Measurements from ENCODE around the gene GSKIP.
"Not testable (repeated sequence)": the region's sequence is repeated elsewhere in the genome, so short reads cannot be mapped to it uniquely, and the experiment has no call there.

The GSKIP gene

GRCh38 chr14:96362965-96363750, at the start of gene GSKIP, which contains the start of gene ATG2B:
TSS of gene GSKIP (plus strand) at chr14:96363526. CDS start at chr14:96382248, 18,722 bp downstream.
TSS of gene ATG2B (minus strand) at chr14:96363341. CDS start at chr14:96362976, 365 bp downstream.
- peak; percentile 98 for DNase-seq (ENCODE audit: low read depth)

GRCh38 chr14:96316087-96316486, 47.2 kb upstream of the GSKIP start:
- DNase-seq (ENCODE audit: low read depth): no peak

- no peak for DNase-seq (ENCODE audit: low read depth)
Observed at GRCh38 chr14:96318836-96319235, 44.5 kb upstream of the GSKIP start.

- DNase-seq (ENCODE audit: low read depth): no peak
Observed at GRCh38 chr14:96320605-96321004, 42.7 kb upstream of the GSKIP start.

- no peak for DNase-seq (ENCODE audit: low read depth)
Observed at GRCh38 chr14:96324219-96324618, 39.1 kb upstream of the GSKIP start.

GRCh38 chr14:96338551-96338950, 24.8 kb upstream of the GSKIP start:
- no peak for DNase-seq (ENCODE audit: low read depth)

GRCh38 chr14:96341323-96341722, 22.0 kb upstream of the GSKIP start:
- no peak for DNase-seq (ENCODE audit: low read depth)

- no peak for DNase-seq (ENCODE audit: low read depth)
Observed at GRCh38 chr14:96345669-96346068, 17.7 kb upstream of the GSKIP start.

GRCh38 chr14:96347957-96348356, 15.4 kb upstream of the GSKIP start:
- not testable (repeated sequence) for DNase-seq (ENCODE audit: low read depth)

- no peak for DNase-seq (ENCODE audit: low read depth)
Observed at GRCh38 chr14:96349286-96350075, 13.8 kb upstream of the GSKIP start.

- no peak for DNase-seq (ENCODE audit: low read depth)
Observed at GRCh38 chr14:96351986-96352385, 11.3 kb upstream of the GSKIP start.

- DNase-seq (ENCODE audit: low read depth): no peak
Observed at GRCh38 chr14:96352708-96353107, 10.6 kb upstream of the GSKIP start.

GRCh38 chr14:96354246-96354645, 9.1 kb upstream of the GSKIP start:
- no peak for DNase-seq (ENCODE audit: low read depth)

- DNase-seq (ENCODE audit: low read depth): no peak
Observed at GRCh38 chr14:96357216-96357615, 6.1 kb upstream of the GSKIP start.

GRCh38 chr14:96359959-96360358, 3.4 kb upstream of the GSKIP start:
- DNase-seq (ENCODE audit: low read depth): no peak

- DNase-seq (ENCODE audit: low read depth): peak; percentile 43
Observed at GRCh38 chr14:96362071-96362964, 1.0 kb upstream of the GSKIP start.

- DNase-seq (ENCODE audit: low read depth): peak; percentile 15
Observed at GRCh38 chr14:96363751-96364336, 518 bp downstream of the GSKIP start.

GRCh38 chr14:96364962-96365361, 1.6 kb downstream of the GSKIP start:
- no peak for DNase-seq (ENCODE audit: low read depth)

- DNase-seq (ENCODE audit: low read depth): no peak
Observed at GRCh38 chr14:96368534-96368933, 5.2 kb downstream of the GSKIP start.

GRCh38 chr14:96370528-96370927, 7.2 kb downstream of the GSKIP start:
- no peak for DNase-seq (ENCODE audit: low read depth)

GRCh38 chr14:96373538-96373937, 10.2 kb downstream of the GSKIP start:
- DNase-seq (ENCODE audit: low read depth): no peak

GRCh38 chr14:96376093-96376492, 12.8 kb downstream of the GSKIP start:
- DNase-seq (ENCODE audit: low read depth): no peak

Data from activated T-cell treated with anti-CD3 and anti-CD28 coated beads for 24 hours (primary cell).